Spleen (tissue), 11 donors: ENCODE measurements around the gene CHKA. TPM values are rescaled to one million over a fixed set of nuclear protein-coding genes. Genes with fewer than 3 reads are reported as not detected.

Source experiments
- DNase-seq: peaks from one replicate; pipeline ENCODE4 v3.0.0-alpha.2; 2020
- H3K27ac ChIP-seq, 8 donors: fragments of 200-600 bp; sonication (generic) in 7 of 8; 1 replicate in 4 of 8; 2 replicates in 4 of 8; pipeline versions ENCODE4 v1.5.0 to v1.8.0; 2016 to 2021; ENCODE audit warnings: inconsistent platforms in 4 of 8, mild to moderate bottlenecking in 4 of 8, moderate library complexity in 1 of 8
- H3K27me3 ChIP-seq, 7 donors: fragments of 200-600 bp; sonication (generic) in 6 of 7; replicated peaks in 1 of 7; 1 replicate in 4 of 7; 2 replicates in 3 of 7; pipeline versions ENCODE4 v1.5.0 to v1.8.0; 2016 to 2021; ENCODE audit warnings: inconsistent platforms in 3 of 7, mild to moderate bottlenecking in 1 of 7
- H3K36me3 ChIP-seq, 6 donors: fragments of 200-600 bp; sonication (generic) in 5 of 6; 1 replicate in 4 of 6; 2 replicates in 2 of 6; pipeline versions ENCODE4 v1.5.0 to v1.8.0; 2016 to 2021; ENCODE audit warnings: inconsistent platforms in 2 of 6
- H3K4me1 ChIP-seq, 6 donors: fragments of 200-600 bp; sonication (generic) in 5 of 6; 1 replicate in 3 of 6; 2 replicates in 3 of 6; pipeline versions ENCODE4 v1.5.0 to v1.8.0; 2016 to 2021; ENCODE audit warnings: inconsistent platforms in 3 of 6
- H3K4me3 ChIP-seq, 8 donors: fragments of 200-600 bp; sonication (generic) in 7 of 8; 1 replicate in 4 of 8; 2 replicates in 4 of 8; pipeline versions ENCODE4 v1.5.0 to v1.8.0; 2016 to 2021; ENCODE audit warnings: inconsistent platforms in 4 of 8, mild to moderate bottlenecking in 4 of 8, moderate library complexity in 2 of 8
- H3K9me3 ChIP-seq, 8 donors: fragments of 200-600 bp; sonication (generic) in 7 of 8; 1 replicate in 4 of 8; 2 replicates in 4 of 8; pipeline versions ENCODE4 v1.5.0 to v1.8.0; 2016 to 2021; ENCODE audit warnings: inconsistent platforms in 4 of 8
- POLR2A ChIP-seq, 3 donors: fragments of 450-650 bp; IDR thresholded peaks; one replicate each; pipeline ENCODE4 v1.5.1; 2017; ENCODE audit warnings: antibody characterized with exemption in 3 of 3, mild to moderate bottlenecking in 1 of 3
- POLR2AphosphoS5 ChIP-seq, 3 donors: sonication (generic); formaldehyde crosslinking; IDR thresholded peaks; one replicate each; pipeline ENCODE4 v1.5.1; 2017; ENCODE audit warnings: antibody characterized with exemption in 3 of 3
- WGBS, 5 donors: extraction: QIAGEN DNeasy Blood & Tissue Kit in 3 of 5; methylation state at CpG; one replicate each; pipeline versions ENCODE4 v1.1.5 to v1.1.7; 2013 to 2018; 5-methylcytosine and 5-hydroxymethylcytosine counted together
- intact Hi-C: fragments of 100-400 bp; cut with DNase I; formaldehyde crosslinking; loops from one replicate; pipeline ENCODE4 v1.15.0; 2023; ENCODE audit warnings: low total_unique reads
- polyA plus RNA-seq, 3 donors: library from polyadenylated mRNA; stranded (reverse); fragments of 200-250 nt; gene quantifications; one replicate each; pipeline ENCODE4 v1.2.1, GENCODE V29; 2013
- total RNA-seq, 7 donors: library from RNA; depleted of rRNA in 3 of 7; stranded (reverse); fragments of >200 nt in 3 of 7; fragmentation: NEBNext Ultra II Directional in 4 of 7; extraction: Animal tissue kit (Norgen Biotek cat#: 25700) in 4 of 7; gene quantifications; one replicate each; pipeline versions ENCODE4 v1.1.0 to v1.2.1, GENCODE V29; 2016 to 2021
- TF ChIP-seq, protein P1 (sequence below), 11 experiments: fragments of 200-600 bp in 7 of 11; fragments of 450-650 bp in 4 of 11; sonication (generic) in 4 of 11; IDR thresholded peaks in 8 of 11; conservative IDR thresholded peaks in 3 of 11; 1 replicate in 7 of 11; 2 replicates in 4 of 11; pipeline versions ENCODE4 v1.4.0 to v1.8.0; 2016 to 2021; ENCODE audit warnings: antibody characterized with exemption in 11 of 11, inconsistent platforms in 4 of 11, mild to moderate bottlenecking in 1 of 11
- donor health status: healthy with polysubstance abuse.
- donor health status: DM: no; HTN: no; CAD: no; lungs with moderate emphysema.
- donor health status: DM: no; HTN: no; CAD: no.
- donor health status: Bipolar disorder and iron deficiency.
- donor health status: healthy.
- donor health status: DM: no; HTN: no; CAD: no.
- donor health status: DM: yes; HTN: yes; CAD: no.

CHKA gene
- total and polyA plus RNA-seq, 10 donors: 19.7 to 76.1 (median 33.4) TPM

DNA sequence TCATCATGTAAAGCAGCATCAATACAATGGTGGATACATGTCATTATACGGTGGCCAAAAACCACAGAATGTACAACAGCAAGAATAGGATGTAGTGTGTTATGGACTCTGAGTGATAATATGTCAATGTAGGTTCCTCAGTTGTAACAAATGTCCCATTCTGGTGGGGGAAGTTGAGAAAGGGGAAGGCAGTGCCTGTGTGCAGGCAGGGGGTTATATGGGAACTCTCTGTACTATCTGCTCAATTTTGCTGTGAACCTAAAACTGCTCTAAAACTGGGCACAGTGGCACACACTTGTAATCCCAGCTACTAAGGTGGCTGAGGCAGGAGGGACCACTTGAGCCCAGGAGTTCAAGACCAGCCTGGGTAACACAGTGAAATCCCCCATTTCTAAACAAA is 5.9 kb downstream of the CHKA start:
- no peak for DNase-seq
- 36 to 61% (median 39%) methylated on average over 1 of the region's 1 CpG for WGBS, 5 donors
- no peaks in the 10 kb centered on the region for H3K9me3 ChIP-seq
- peak overlapping the region in 4 of 8 donors; percentile 62 to 78 (median 76) for H3K27ac ChIP-seq
- peaks cover 0 to 3% (median 0%) of the 10 kb centered on the region in 6 donors for H3K36me3 ChIP-seq
- H3K4me1 ChIP-seq: peaks cover 14 to 74% (median 35%) of the 10 kb centered on the region in 6 donors
- intact Hi-C loops: no loop called here
- no peak overlapping the region for H3K4me3 ChIP-seq
- no peaks in the 10 kb centered on the region for H3K27me3 ChIP-seq
- TF ChIP-seq, protein P1, sequence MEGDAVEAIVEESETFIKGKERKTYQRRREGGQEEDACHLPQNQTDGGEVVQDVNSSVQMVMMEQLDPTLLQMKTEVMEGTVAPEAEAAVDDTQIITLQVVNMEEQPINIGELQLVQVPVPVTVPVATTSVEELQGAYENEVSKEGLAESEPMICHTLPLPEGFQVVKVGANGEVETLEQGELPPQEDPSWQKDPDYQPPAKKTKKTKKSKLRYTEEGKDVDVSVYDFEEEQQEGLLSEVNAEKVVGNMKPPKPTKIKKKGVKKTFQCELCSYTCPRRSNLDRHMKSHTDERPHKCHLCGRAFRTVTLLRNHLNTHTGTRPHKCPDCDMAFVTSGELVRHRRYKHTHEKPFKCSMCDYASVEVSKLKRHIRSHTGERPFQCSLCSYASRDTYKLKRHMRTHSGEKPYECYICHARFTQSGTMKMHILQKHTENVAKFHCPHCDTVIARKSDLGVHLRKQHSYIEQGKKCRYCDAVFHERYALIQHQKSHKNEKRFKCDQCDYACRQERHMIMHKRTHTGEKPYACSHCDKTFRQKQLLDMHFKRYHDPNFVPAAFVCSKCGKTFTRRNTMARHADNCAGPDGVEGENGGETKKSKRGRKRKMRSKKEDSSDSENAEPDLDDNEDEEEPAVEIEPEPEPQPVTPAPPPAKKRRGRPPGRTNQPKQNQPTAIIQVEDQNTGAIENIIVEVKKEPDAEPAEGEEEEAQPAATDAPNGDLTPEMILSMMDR (IDR thresholded peaks at IDR 0.05 in 8 of 11, conservative IDR thresholded peaks at IDR 0.05 in 3 of 11): no peak
- TF ChIP-seq POLR2A (IDR thresholded peaks at IDR 0.05) (no peak), POLR2AphosphoS5 (IDR thresholded peaks at IDR 0.05) (peak in 1 of 3 donors; percentile 64)

GRCh38 chr11:68113986-68114385 is 7.2 kb downstream of the CHKA start:
- intact Hi-C loops: no loop called here
- TF ChIP-seq, protein P1 (IDR thresholded peaks at IDR 0.05 in 8 of 11, conservative IDR thresholded peaks at IDR 0.05 in 3 of 11): no peak
- no peak for TF ChIP-seq POLR2AphosphoS5 (IDR thresholded peaks at IDR 0.05)
- no peak for TF ChIP-seq POLR2A (IDR thresholded peaks at IDR 0.05)
- no peak overlapping the region for H3K4me3 ChIP-seq
- H3K36me3 ChIP-seq: peaks cover 0 to 3% (median 0%) of the 10 kb centered on the region in 6 donors
- WGBS, 5 donors: 48 to 67% (median 53%) methylated on average over 3 of the region's 3 CpGs
- no peaks in the 10 kb centered on the region for H3K27me3 ChIP-seq
- H3K27ac ChIP-seq: peak overlapping the region in 6 of 8 donors; percentile 32 to 78 (median 70)
- H3K4me1 ChIP-seq: peaks cover 7 to 70% (median 23%) of the 10 kb centered on the region in 6 donors
- DNase-seq: no peak
- H3K9me3 ChIP-seq: no peaks in the 10 kb centered on the region

DNA sequence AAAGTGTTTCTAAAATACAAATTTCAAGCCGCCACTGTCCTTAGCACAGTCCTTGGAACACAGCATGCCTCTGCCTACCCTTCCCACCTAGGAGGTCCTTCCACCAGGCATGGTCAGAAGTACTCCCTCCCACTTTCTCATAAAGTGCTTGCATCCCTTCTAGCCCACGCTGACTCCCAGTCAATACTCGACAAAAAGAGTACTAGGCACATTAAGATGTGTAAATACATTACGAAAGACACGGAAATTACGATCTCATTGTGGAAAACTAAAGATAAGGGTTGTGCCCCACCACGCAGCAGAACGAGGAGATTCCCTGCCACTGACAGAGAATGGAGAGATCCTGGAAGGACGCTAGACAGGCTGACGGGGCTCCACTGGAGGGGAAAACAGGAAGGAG is 13.5 kb downstream of the CHKA start:
- no peak for DNase-seq
- H3K36me3 ChIP-seq: peaks cover 0 to 12% (median 0%) of the 10 kb centered on the region in 6 donors
- no peaks in the 10 kb centered on the region for H3K9me3 ChIP-seq
- no peak for TF ChIP-seq POLR2A (IDR thresholded peaks at IDR 0.05)
- TF ChIP-seq, protein P1 (IDR thresholded peaks at IDR 0.05 in 8 of 11, conservative IDR thresholded peaks at IDR 0.05 in 3 of 11): no peak
- no peak for TF ChIP-seq POLR2AphosphoS5 (IDR thresholded peaks at IDR 0.05)
- intact Hi-C loops: no loop called here
- H3K27me3 ChIP-seq: no peaks in the 10 kb centered on the region
- peak overlapping the region in 3 of 8 donors; percentile 8 to 73 (median 55) for H3K27ac ChIP-seq
- peaks cover 0 to 38% (median 4%) of the 10 kb centered on the region in 6 donors for H3K4me1 ChIP-seq
- WGBS, 5 donors: 70 to 88% (median 81%) methylated on average over 10 of the region's 10 CpGs
- H3K4me3 ChIP-seq: no peak overlapping the region

GRCh38 chr11:68106165-68106940 is 14.8 kb downstream of the CHKA start:
- Histone ChIP-seq H3K27ac (peak overlapping the region in 6 of 8 donors; percentile 4 to 73 (median 52)), H3K4me1 (peaks cover 0 to 40% (median 8%) of the 10 kb centered on the region in 6 donors)
- WGBS, 5 donors: 67 to 84% (median 79%) methylated on average over 8 of the region's 8 CpGs

More at GRCh38 chr11:68106165-68106940, 14.8 kb downstream of the CHKA start:
- Histone ChIP-seq H3K9me3 (no peaks in the 10 kb centered on the region), H3K27me3 (no peaks in the 10 kb centered on the region), H3K36me3 (peaks cover 0 to 12% (median 0%) of the 10 kb centered on the region in 6 donors), H3K4me3 (no peak overlapping the region)
- no peak for TF ChIP-seq POLR2A (IDR thresholded peaks at IDR 0.05)
- TF ChIP-seq, protein P1 (IDR thresholded peaks at IDR 0.05 in 8 of 11, conservative IDR thresholded peaks at IDR 0.05 in 3 of 11): no peak
- peak in 2 of 3 donors; percentile 15 to 41 for TF ChIP-seq POLR2AphosphoS5 (IDR thresholded peaks at IDR 0.05)
- intact Hi-C loops: no loop called here
- DNase-seq: no peak
